ENCODE results near the gene NEO1.

NEO1 gene

GRCh38 chr15:73017987-73018386 lies 34.3 kb upstream of the NEO1 start:
- intact Hi-C loops (cut with DNase I; ENCODE audit: low total_unique reads): no loop called here
- TF ChIP-seq CTCF (IDR thresholded peaks at IDR 0.05): no peak
- H3K27me3 ChIP-seq: no peaks in the 10 kb centered on the region

DNA sequence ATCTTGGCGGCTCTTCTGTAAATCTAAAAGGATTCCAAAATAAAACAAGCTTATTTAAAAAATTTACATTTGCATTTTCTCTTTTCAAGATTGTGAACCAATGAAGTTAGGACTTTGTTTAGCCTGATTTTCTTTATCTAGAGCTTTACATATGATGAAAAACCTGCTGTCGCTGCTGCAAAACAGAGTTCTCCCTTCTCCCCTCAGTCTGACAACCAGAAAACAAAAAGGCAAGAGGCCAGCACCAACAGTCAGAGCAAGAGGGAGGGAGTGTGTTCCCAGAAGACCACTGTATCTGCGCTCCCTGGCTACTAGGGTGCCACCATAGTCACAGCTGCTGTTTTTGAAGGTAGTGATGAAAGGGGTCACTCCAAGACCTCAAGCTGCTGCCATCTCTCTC lies 33.1 kb upstream of the NEO1 start:
- intact Hi-C loops (cut with DNase I; ENCODE audit: low total_unique reads): no loop called here
- Histone ChIP-seq H3K27ac (no peak overlapping the region), H3K27me3 (peaks cover 0 to 3% of the 10 kb centered on the region in 2 donors), H3K9me3 (no peaks in the 10 kb centered on the region), H3K36me3 (no peaks in the 10 kb centered on the region), H3K4me3 (no peak overlapping the region), H3K4me1 (peaks cover 0 to 3% (median 0%) of the 10 kb centered on the region in 4 donors)
- DNase-seq: no peak
- TF ChIP-seq CTCF (IDR thresholded peaks at IDR 0.05): no peak

More at GRCh38 chr15:73017987-73018386, 34.3 kb upstream of the NEO1 start:
- Histone ChIP-seq H3K36me3 (no peaks in the 10 kb centered on the region), H3K27ac (no peak overlapping the region), H3K4me1 (no peaks in the 10 kb centered on the region), H3K9me3 (no peaks in the 10 kb centered on the region), H3K4me3 (no peak overlapping the region)
- DNase-seq: no peak

DNA sequence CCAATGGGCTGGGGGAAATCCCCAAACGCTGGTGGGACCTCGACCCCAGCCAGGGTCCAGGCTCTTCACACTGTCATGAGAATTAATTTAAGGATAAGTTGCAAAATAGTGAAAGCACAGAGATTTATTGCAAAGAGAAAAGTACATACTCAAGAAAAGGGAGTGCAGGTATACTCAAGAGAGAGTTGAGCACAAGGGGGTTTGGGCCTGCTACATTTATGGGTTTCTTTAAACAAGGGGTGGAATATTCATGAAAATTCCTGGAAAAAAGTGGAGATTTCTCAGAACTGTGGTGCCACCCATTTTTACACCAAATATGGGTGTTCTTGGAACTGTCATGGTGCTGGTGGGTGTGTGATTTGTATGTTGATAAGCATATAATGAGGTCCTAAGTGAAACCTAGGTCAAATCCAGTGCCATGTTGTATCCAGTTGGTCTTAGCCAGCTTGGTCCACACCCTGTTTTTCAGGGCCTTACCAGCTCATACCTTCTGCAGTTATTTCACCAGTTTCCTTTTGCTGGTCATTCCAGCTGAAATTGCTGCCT lies 32.6 kb upstream of the NEO1 start:
- no peaks in the 10 kb centered on the region for H3K36me3 ChIP-seq
- no peak overlapping the region for H3K27ac ChIP-seq
- no peak for TF ChIP-seq CTCF (IDR thresholded peaks at IDR 0.05)
- H3K4me3 ChIP-seq: no peak overlapping the region
- peaks cover 0 to 6% (median 0%) of the 10 kb centered on the region in 4 donors for H3K4me1 ChIP-seq
- H3K9me3 ChIP-seq: no peaks in the 10 kb centered on the region
- intact Hi-C loops (cut with DNase I; ENCODE audit: low total_unique reads): no loop called here
- no peak for DNase-seq
- peaks cover 0 to 3% of the 10 kb centered on the region in 2 donors for H3K27me3 ChIP-seq

DNA sequence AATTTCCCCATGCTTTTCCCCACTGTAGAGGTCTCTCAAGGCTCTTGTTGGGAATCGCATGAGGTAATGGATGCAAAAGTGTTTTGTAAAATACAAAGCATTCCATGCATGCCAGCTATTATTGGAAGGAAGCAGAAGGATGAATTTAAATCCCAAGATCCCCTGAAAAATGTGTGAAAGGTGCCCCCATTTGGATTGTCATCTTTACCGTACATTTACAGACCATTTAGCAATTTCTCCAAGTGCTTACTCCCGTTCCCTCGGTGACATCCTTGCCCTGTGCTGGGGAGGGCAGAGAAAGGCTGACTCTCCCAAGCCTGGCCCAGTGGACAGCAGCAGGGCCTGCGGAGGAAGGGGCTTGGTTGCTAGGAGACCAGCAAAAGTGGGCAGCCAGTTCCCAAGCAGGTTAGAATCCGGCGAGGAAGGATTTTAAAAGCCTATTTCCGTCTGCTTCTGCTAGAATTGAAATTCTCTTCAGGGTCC lies 31.1 kb upstream of the NEO1 start:
- intact Hi-C loops (cut with DNase I; ENCODE audit: low total_unique reads): no loop called here
- no peak for DNase-seq
- Histone ChIP-seq H3K4me3 (no peak overlapping the region), H3K27me3 (peaks cover 0 to 3% of the 10 kb centered on the region in 2 donors), H3K27ac (no peak overlapping the region), H3K4me1 (peaks cover 0 to 6% (median 0%) of the 10 kb centered on the region in 4 donors), H3K9me3 (no peaks in the 10 kb centered on the region), H3K36me3 (no peaks in the 10 kb centered on the region)
- TF ChIP-seq CTCF (IDR thresholded peaks at IDR 0.05): no peak

DNA sequence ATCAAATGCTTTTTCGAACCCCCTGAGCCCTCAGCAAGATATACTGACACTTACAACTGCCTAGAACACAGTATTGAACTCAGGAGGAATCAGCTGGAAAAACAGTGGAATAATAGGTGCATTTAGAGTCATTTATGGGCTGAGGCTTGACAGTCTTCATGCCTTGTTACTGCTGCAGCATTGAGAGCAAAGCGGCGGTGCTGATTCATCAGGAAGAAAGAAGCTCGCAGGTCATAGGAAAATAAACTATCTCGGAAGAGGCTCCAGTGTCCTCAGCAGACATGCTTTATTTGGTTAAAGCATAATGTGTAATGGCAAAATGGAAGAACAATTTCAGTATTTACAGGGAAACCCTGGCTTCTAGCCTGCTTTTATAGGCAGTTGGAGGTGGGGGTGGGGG lies 30.1 kb upstream of the NEO1 start:
- no peaks in the 10 kb centered on the region for H3K36me3 ChIP-seq
- H3K9me3 ChIP-seq: no peaks in the 10 kb centered on the region
- no peak overlapping the region for H3K4me3 ChIP-seq
- intact Hi-C loops (cut with DNase I; ENCODE audit: low total_unique reads): no loop called here
- H3K4me1 ChIP-seq: peaks cover 0 to 6% (median 0%) of the 10 kb centered on the region in 4 donors
- H3K27ac ChIP-seq: no peak overlapping the region
- DNase-seq: no peak
- TF ChIP-seq CTCF (IDR thresholded peaks at IDR 0.05): no peak
- peaks cover 0 to 3% of the 10 kb centered on the region in 2 donors for H3K27me3 ChIP-seq

Data from tibial artery (tissue), 4 donors.